WERI-Rb-1 (cell line): ENCODE measurements around the gene TRIM38.
A peak's percentile ranks its signal among the peaks of the same experiment; 100 is the strongest.
"Not testable (repeated sequence)": the region's sequence is repeated elsewhere in the genome, so short reads cannot be mapped to it uniquely, and the experiment has no call there.

Source experiments
- DNase-seq: peaks from one replicate; pipeline ENCODE4 v3.0.0-alpha.2; 2020
- H3K27ac ChIP-seq: fragments of 250-450 bp; sonication (Bioruptor Pico); 2 replicates; pipeline ENCODE4 v1.5.1; 2020; ENCODE audit warnings: mild to moderate bottlenecking, moderate library complexity
- H3K27me3 ChIP-seq: fragments of 250-450 bp; sonication (Bioruptor Pico); 2 replicates; pipeline ENCODE4 v1.5.1; 2021; ENCODE audit warnings: mild to moderate bottlenecking, low read depth, moderate library complexity; ENCODE audit not compliant: insufficient read depth, severe bottlenecking
- H3K36me3 ChIP-seq: fragments of 250-450 bp; sonication (Bioruptor Pico); 2 replicates; pipeline ENCODE4 v1.5.1; 2020; ENCODE audit warnings: mild to moderate bottlenecking, moderate library complexity
- H3K4me3 ChIP-seq: 2 replicates; pipeline ENCODE4 v1.5.1; 2011; ENCODE audit warnings: low read depth, mild to moderate bottlenecking, control low read depth, low read length
- H3K9me3 ChIP-seq: fragments of 250-450 bp; sonication (Bioruptor Pico); 2 replicates; pipeline ENCODE4 v1.5.1; 2021; ENCODE audit warnings: mild to moderate bottlenecking, moderate library complexity; ENCODE audit not compliant: severe bottlenecking
- TF ChIP-seq, protein P1 (sequence below): IDR thresholded peaks from 2 replicates; pipeline ENCODE4 v1.5.1; 2011; ENCODE audit warnings: low read depth, mild to moderate bottlenecking, control low read depth, inconsistent platforms, low read length

Gene TRIM38

DNA sequence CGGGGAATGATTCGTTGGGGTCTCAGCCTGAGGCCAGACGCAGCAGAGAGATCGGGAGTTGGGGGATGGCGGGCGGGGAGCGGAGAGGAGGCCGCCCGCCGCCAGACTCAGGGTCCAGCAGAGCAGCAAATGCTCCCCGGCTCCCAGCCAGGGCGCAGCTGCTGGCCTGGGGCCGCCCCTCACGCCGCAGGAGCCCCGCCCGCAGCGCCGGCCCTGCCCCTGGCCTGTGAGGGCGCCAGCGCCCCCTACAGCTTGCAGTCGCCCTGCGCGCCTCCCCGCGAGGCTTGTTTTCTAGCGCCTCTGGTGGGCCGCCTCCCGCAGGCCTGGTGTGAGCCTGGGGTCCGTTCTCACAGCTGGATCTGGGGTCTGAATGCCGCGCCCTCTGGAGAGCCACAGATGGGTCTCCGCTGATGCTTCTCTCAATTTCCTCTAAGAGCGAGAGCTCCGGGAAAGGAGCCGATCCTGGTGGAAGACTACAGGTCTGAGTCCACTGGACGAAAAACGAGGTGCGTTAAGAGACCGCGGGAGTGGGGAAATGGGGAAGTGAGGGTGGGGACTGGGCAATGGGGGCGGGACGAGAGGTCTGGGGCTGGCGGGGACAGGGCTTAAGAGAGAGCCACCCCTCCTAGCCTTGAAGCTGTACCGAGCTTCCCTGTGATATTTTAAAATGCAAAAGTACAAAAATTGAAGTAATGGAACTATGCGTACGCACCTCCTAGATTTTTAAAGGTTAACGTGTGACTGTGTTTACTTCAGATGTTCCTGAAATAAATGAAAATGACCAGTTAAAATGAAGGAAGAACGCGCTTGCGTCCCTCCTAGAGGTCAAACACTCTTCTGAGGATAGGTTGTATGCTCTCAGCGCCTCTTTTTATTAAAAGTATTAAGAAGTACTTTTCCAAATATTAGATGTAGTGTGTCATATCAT, 30.1 kb downstream of the TRIM38 start:
- peak; percentile 99 for DNase-seq
- Histone ChIP-seq H3K27me3 (no peaks in the 10 kb centered on the region), H3K9me3 (no peaks in the 10 kb centered on the region), H3K4me3 (peak overlapping the region; percentile 96), H3K27ac (peak overlapping the region; percentile 80), H3K36me3 (peaks cover under 1% of the 10 kb centered on the region; the same call in 1 of the 2 replicates)
- TF ChIP-seq, protein P1, sequence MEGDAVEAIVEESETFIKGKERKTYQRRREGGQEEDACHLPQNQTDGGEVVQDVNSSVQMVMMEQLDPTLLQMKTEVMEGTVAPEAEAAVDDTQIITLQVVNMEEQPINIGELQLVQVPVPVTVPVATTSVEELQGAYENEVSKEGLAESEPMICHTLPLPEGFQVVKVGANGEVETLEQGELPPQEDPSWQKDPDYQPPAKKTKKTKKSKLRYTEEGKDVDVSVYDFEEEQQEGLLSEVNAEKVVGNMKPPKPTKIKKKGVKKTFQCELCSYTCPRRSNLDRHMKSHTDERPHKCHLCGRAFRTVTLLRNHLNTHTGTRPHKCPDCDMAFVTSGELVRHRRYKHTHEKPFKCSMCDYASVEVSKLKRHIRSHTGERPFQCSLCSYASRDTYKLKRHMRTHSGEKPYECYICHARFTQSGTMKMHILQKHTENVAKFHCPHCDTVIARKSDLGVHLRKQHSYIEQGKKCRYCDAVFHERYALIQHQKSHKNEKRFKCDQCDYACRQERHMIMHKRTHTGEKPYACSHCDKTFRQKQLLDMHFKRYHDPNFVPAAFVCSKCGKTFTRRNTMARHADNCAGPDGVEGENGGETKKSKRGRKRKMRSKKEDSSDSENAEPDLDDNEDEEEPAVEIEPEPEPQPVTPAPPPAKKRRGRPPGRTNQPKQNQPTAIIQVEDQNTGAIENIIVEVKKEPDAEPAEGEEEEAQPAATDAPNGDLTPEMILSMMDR, result peak; percentile 100

DNA sequence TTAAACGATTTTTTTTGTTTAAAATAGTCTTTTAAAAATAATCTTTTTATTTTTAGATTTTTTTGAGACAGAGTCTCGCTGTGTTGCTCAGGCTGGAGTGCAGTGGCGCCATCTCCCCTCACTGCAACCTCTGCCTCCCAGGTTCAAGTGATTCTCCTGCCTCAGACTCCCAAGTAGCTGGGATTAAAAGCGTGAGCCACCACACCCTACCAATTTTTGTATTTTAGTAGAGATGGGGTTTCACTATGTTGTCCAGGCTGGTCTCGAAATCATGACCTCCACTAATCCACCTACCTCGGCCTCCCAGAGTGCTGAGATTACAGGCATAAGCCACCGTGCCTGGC, 30.7 kb downstream of the TRIM38 start:
- not testable (repeated sequence) for H3K27me3 ChIP-seq, H3K36me3 ChIP-seq, H3K27ac ChIP-seq, H3K9me3 ChIP-seq, DNase-seq
- H3K4me3 ChIP-seq, result peak overlapping the region; percentile 96

DNA sequence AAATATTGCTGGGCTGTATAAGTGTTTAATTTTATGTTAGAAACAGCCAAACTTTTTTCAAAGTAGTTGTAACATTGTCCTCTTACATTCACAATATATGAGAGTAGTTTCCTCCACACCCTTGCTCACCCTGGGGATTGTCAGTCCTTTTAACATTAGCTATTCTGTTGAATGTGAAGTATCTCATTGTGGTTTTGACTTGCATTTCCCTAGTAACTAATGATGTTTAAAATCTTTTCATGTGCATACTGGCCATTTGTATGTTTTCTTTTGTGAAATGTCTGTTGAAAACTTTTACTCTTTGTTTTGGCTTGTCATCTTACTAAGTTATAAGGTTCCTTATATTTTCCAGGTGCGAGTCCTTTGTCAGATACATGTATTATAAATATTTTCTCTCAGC, 32.9 kb downstream of the TRIM38 start:
- H3K36me3 ChIP-seq, result peaks cover 12% of the 10 kb centered on the region
- H3K9me3 ChIP-seq, result no peaks in the 10 kb centered on the region
- TF ChIP-seq, protein P1, result no peak
- H3K27ac ChIP-seq, result no peak overlapping the region
- no peak for DNase-seq
- H3K27me3 ChIP-seq, result no peaks in the 10 kb centered on the region
- H3K4me3 ChIP-seq, result no peak overlapping the region

DNA sequence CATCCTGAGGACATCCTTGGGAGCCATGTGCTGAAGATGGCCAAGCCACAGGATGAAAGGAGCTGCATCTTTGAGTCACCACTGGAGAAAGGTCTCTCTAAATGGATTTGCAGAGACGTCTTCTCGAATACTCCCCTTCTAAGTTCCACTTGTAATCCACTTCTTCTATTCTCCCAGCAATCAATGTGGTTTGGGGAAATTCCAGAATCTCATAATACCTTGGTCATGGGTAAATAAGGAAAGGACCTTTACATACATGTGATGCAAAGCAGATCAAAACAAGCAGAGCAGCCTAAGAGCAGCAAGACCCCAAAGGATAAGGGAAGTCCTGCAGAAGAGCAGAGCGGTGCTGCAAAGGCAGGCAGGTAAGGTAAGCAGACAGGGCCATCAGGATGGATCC, 35.3 kb downstream of the TRIM38 start:
- Histone ChIP-seq H3K9me3 (no peaks in the 10 kb centered on the region), H3K27me3 (no peaks in the 10 kb centered on the region), H3K36me3 (peaks cover 12% of the 10 kb centered on the region), H3K27ac (no peak overlapping the region), H3K4me3 (no peak overlapping the region)
- DNase-seq, result no peak
- TF ChIP-seq, protein P1, result no peak

DNA sequence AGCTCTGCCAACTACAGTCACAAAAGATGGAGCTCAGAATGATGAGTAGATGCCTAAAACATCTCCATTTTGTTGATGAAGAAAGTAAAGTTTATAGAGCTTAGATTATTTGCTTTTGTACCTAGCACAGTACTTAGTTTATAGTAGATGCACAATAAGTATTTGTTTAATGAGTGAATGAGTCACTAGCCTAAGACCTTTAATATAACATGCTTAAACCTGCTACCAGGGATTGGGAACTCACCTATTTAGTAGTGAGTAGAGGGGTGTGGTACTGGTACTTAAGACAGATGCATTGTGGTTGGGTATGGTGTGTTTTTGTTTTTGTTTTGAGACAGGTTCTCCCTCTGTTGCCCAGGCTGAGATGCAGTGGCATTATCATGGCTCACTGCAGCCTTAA, 35.8 kb downstream of the TRIM38 start:
- H3K4me3 ChIP-seq, result no peak overlapping the region
- H3K27ac ChIP-seq, result peak overlapping the region; percentile 75; the same call in 1 of the 2 replicates
- TF ChIP-seq, protein P1, result no peak
- no peak for DNase-seq
- H3K36me3 ChIP-seq, result peaks cover 12% of the 10 kb centered on the region
- no peaks in the 10 kb centered on the region for H3K9me3 ChIP-seq
- H3K27me3 ChIP-seq, result no peaks in the 10 kb centered on the region

DNA sequence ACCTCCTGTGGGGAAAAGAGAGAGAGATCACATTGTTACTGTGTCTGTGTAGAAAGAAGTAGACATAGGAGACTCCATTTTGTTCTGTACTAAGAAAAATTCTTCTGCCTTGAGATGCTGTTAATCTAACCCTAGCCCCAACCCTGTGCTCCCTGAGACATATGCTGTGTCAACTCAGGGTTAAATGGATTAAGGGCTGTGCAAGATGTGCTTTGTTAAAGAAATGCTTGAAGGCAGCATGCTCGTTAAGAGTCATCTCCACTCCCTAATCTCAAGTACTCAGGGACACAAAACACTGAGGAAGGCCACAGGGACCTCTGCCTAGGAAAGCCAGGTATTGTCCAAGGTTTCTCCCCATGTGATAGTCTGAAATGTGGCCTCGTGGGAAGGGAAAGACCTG, 36.6 kb downstream of the TRIM38 start:
- Histone ChIP-seq H3K4me3 (peak overlapping the region; percentile 13; the same call in 1 of the 2 replicates), H3K36me3 (peaks cover 12% of the 10 kb centered on the region)
- DNase-seq, result peak; percentile 73

More for the DNA sequence above, 36.6 kb downstream of the TRIM38 start:
- H3K9me3 ChIP-seq, H3K27me3 ChIP-seq: not testable (repeated sequence)
- H3K27ac ChIP-seq, result peak overlapping the region; percentile 75
